ENCODE measurements around the gene SDK1. TPM values are rescaled to one million over a fixed set of nuclear protein-coding genes. Genes with fewer than 3 reads are reported as not detected.

SDK1 gene
- total and polyA plus RNA-seq, 10 of the 15 experiments (the other 5 are each of a cell fraction or from before 2014, with no cell fraction given), result 0.14 to 0.33 TPM; not detected in 8

- Histone ChIP-seq H3K4me3 (no peak overlapping the region), H3K4me1 (ENCODE audit: control insufficient read depth, insufficient read depth, low read length) (no peaks in the 10 kb centered on the region), H2AFZ (ENCODE audit: control insufficient read depth, low read depth, low read length) (no peak overlapping the region), H4K20me1 (ENCODE audit: control insufficient read depth, insufficient read depth) (no peaks in the 10 kb centered on the region), H3K36me3 (ENCODE audit: control insufficient read depth in 2 of 2, insufficient read depth in 2 of 2, low read length in 1 of 2) (no peaks in the 10 kb centered on the region), H3K79me2 (ENCODE audit: control insufficient read depth, insufficient read depth, low read length) (no peaks in the 10 kb centered on the region), H3K9ac (ENCODE audit: control insufficient read depth, insufficient read depth, low read length) (no peak overlapping the region), H3K27me3 (replicated peaks in 1 of 2; ENCODE audit: control insufficient read depth in 2 of 2, insufficient read depth in 2 of 2, low read length in 1 of 2) (no peaks in the 10 kb centered on the region), H3K27ac (ENCODE audit: control insufficient read depth, insufficient read depth) (no peak overlapping the region), H3K9me3 (replicated peaks; ENCODE audit: control insufficient read depth, insufficient read depth, low read length) (no peaks in the 10 kb centered on the region; the same call in 2 of the 3 replicates), H3K4me2 (ENCODE audit: control insufficient read depth, insufficient read depth) (no peak overlapping the region)
- in situ Hi-C loops (cut with MboI) (no loop called here), intact Hi-C loops (cut with micrococcal nuclease; ENCODE audit: unreplicated experiment) (no loop called here)
- TF ChIP-seq NR2C2 (IDR thresholded peaks at IDR 0.05; ENCODE audit: borderline replicate concordance, control insufficient read depth, insufficient read length, low read depth) (no peak), ZBTB11 (CRISPR knock-in tag; IDR thresholded peaks at IDR 0.05) (no peak), E4F1 (IDR thresholded peaks at IDR 0.05; ENCODE audit: borderline replicate concordance, partially characterized antibody) (no peak), FOXM1 (IDR thresholded peaks at IDR 0.05; ENCODE audit: low read depth, low read length) (no peak), EGR1 (IDR thresholded peaks at IDR 0.05; ENCODE audit: borderline replicate concordance in 1 of 2, low read depth in 2 of 2, low read length in 2 of 2) (no peak), POU2F2 (IDR thresholded peaks at IDR 0.05; ENCODE audit: borderline replicate concordance, low read depth, low read length) (no peak), JUNB (IDR thresholded peaks at IDR 0.05) (no peak)
- BruUV-seq (replicated peaks), result no TSS peak
- ChIA-PET POLR2A (no interaction called here), RAD21 (ENCODE audit: unreplicated experiment) (no interaction called here), SMC1A (ENCODE audit: uncharacterized antibody, unreplicated experiment) (no interaction called here), CTCF (no interaction called here)
- no peak for FAIRE-seq
- ATAC-seq, result no peak
- DNase-seq (ENCODE audit: low read depth, low spot score), result no peak
Measured at GRCh38 chr7:4067476-4067760, 766.4 kb downstream of the SDK1 start.

Measured in GM12878 (cell line).